HG03039 (cell line): ENCODE data around the gene MYCN.
A peak's percentile ranks its signal among the peaks of the same experiment; 100 is the strongest.

Experiments
- ATAC-seq: cut with Tn5 transposase; IDR thresholded peaks from one replicate; pipeline ENCODE4 v1.9.1; 2021; ENCODE audit warnings: mild to moderate bottlenecking, moderate library complexity; ENCODE audit not compliant: unreplicated experiment

The MYCN gene

GRCh38 chr2:15930589-15931318, 9.6 kb upstream of the MYCN start:
- no peak for ATAC-seq

GRCh38 chr2:15931319-15931890, 8.9 kb upstream of the MYCN start:
- no peak for ATAC-seq

- ATAC-seq, result no peak
These were observed 8.4 kb upstream of the MYCN start for GRCh38 chr2:15931950-15932349.

GRCh38 chr2:15932394-15933183, 7.8 kb upstream of the MYCN start:
- ATAC-seq, result no peak

- ATAC-seq, result no peak
These were observed 7.0 kb upstream of the MYCN start for GRCh38 chr2:15933184-15933845.

- no peak for ATAC-seq
These were observed 5.9 kb upstream of the MYCN start for GRCh38 chr2:15934291-15934945.

- no peak for ATAC-seq
These were observed 5.2 kb upstream of the MYCN start for GRCh38 chr2:15935189-15935588.

- no peak for ATAC-seq
These were observed 4.7 kb upstream of the MYCN start for GRCh38 chr2:15935675-15936074.

- ATAC-seq, result no peak
These were observed 3.9 kb upstream of the MYCN start for GRCh38 chr2:15936277-15937104.

- ATAC-seq, result no peak
These were observed 3.1 kb upstream of the MYCN start for GRCh38 chr2:15937105-15937881.

- no peak for ATAC-seq
These were observed 2.2 kb upstream of the MYCN start for GRCh38 chr2:15937882-15938802.

GRCh38 chr2:15938803-15939555, 1.4 kb upstream of the MYCN start:
- ATAC-seq, result no peak

GRCh38 chr2:15939556-15939853, 845 bp upstream of the MYCN start:
- peak; percentile 65 for ATAC-seq

- ATAC-seq, result no peak
These were observed 521 bp downstream of the MYCN start for GRCh38 chr2:15940661-15941480.

- ATAC-seq, result no peak
These were observed 1.1 kb downstream of the MYCN start for GRCh38 chr2:15941481-15941850.

- no peak for ATAC-seq
These were observed 1.7 kb downstream of the MYCN start for GRCh38 chr2:15941871-15942710.
